ENCODE results near the gene ZNF331. TPM values are rescaled to one million over a fixed set of nuclear protein-coding genes. Genes with fewer than 3 reads are reported as not detected.
A peak's percentile ranks its signal among the peaks of the same experiment; 100 is the strongest.

Gene ZNF331
- polyA plus RNA-seq, 3 donors, result 6.6 to 42.4 (median 9.5) TPM

- no peaks in the 10 kb centered on the region for H4K20me1 ChIP-seq (ENCODE audit: insufficient read depth, low read length)
- TF ChIP-seq CTCF (IDR thresholded peaks at IDR 0.05), result no peak
- peak overlapping the region in 1 of 3 experiments; percentile 68 for H3K4me3 ChIP-seq (replicated peaks in 1 of 3; ENCODE audit: low read depth in 2 of 3, low read length in 3 of 3)
- H3K36me3 ChIP-seq (replicated peaks in 1 of 2; ENCODE audit: control insufficient read depth in 1 of 2, insufficient read depth in 2 of 2, low read length in 2 of 2), result no peaks in the 10 kb centered on the region
- peaks cover 30 to 37% of the 10 kb centered on the region in 2 donors for H3K4me1 ChIP-seq (ENCODE audit: control insufficient read depth in 1 of 2, insufficient read depth in 2 of 2, low read length in 2 of 2)
- DNase-seq, result peak in 1 of 3 donors; percentile 9
- Mint-ChIP-seq H3K27ac (peak overlapping the region in 3 of 7 donors; percentile 13 to 97 (median 89)), H3K36me3 (peaks cover 13 to 30% of the 10 kb centered on the region in 2 donors), H3K27me3 (ENCODE audit: low read depth in 3 of 3) (no peaks in the 10 kb centered on the region), H3K4me1 (peaks cover 25% of the 10 kb centered on the region), H3K4me3 (no peak overlapping the region), H3K9me3 (peaks cover 4 to 26% (median 22%) of the 10 kb centered on the region in 7 donors)
- H3K79me2 ChIP-seq (ENCODE audit: insufficient read depth, low read length), result no peaks in the 10 kb centered on the region
- intact Hi-C loops (cut with micrococcal nuclease), result no loop called here
- no peak overlapping the region for H3K9ac ChIP-seq (ENCODE audit: insufficient read depth, low read length, poor library complexity, severe bottlenecking)
- no peak overlapping the region for H2AFZ ChIP-seq (ENCODE audit: insufficient read depth, low read depth, low read length, poor library complexity, severe bottlenecking)
- peak overlapping the region in 1 of 2 donors; percentile 81 for H3K27ac ChIP-seq (ENCODE audit: low read depth in 1 of 2, low read length in 2 of 2)
- WGBS (ENCODE audit: insufficient coverage), result no CpG with 5 or more reads among the region's 2 CpGs
- H3K27me3 ChIP-seq (ENCODE audit: control insufficient read depth in 2 of 2, insufficient read depth in 2 of 2, low read length in 2 of 2), result no peaks in the 10 kb centered on the region
- peaks cover 10 to 21% of the 10 kb centered on the region in 2 donors for H3K9me3 ChIP-seq (replicated peaks in 1 of 2; ENCODE audit: control insufficient read depth in 1 of 2, insufficient read depth in 1 of 2, low read length in 2 of 2)
- H3K4me2 ChIP-seq (replicated peaks; ENCODE audit: extremely low read depth, low read length, poor library complexity, severe bottlenecking), result peak overlapping the region; percentile 74
Measured at GRCh38 chr19:53553156-53553555, 15.2 kb downstream of the ZNF331 start.

GRCh38 chr19:53553865-53554791, 16.2 kb downstream of the ZNF331 start:
- Mint-ChIP-seq H3K4me1 (peaks cover 17% of the 10 kb centered on the region), H3K9me3 (peaks cover 4 to 25% (median 22%) of the 10 kb centered on the region in 7 donors), H3K27ac (peak overlapping the region; percentile 85 to 97 (median 89)), H3K27me3 (ENCODE audit: low read depth in 3 of 3) (no peaks in the 10 kb centered on the region), H3K36me3 (peaks cover 18 to 34% of the 10 kb centered on the region in 2 donors), H3K4me3 (peak overlapping the region; percentile 85 to 91)
- 42% methylated on average over 75 of the region's 77 CpGs for WGBS (ENCODE audit: insufficient coverage)
- peak overlapping the region; percentile 12 for H2AFZ ChIP-seq (ENCODE audit: insufficient read depth, low read depth, low read length, poor library complexity, severe bottlenecking)
- peak overlapping the region; percentile 44 to 80 (median 68) for H3K4me3 ChIP-seq (replicated peaks in 1 of 3; ENCODE audit: low read depth in 2 of 3, low read length in 3 of 3)
- H3K36me3 ChIP-seq (replicated peaks in 1 of 2; ENCODE audit: control insufficient read depth in 1 of 2, insufficient read depth in 2 of 2, low read length in 2 of 2), result peaks cover 1 to 4% of the 10 kb centered on the region in 2 donors
- intact Hi-C loops (cut with micrococcal nuclease), result no loop called here
- peak overlapping the region; percentile 74 for H3K4me2 ChIP-seq (replicated peaks; ENCODE audit: extremely low read depth, low read length, poor library complexity, severe bottlenecking)
- peak; percentile 83 to 92 (median 91) for DNase-seq
- peak overlapping the region; percentile 63 to 81 for H3K27ac ChIP-seq (ENCODE audit: low read depth in 1 of 2, low read length in 2 of 2)
- no peaks in the 10 kb centered on the region for H4K20me1 ChIP-seq (ENCODE audit: insufficient read depth, low read length)
- peak overlapping the region; percentile 67 for H3K9ac ChIP-seq (ENCODE audit: insufficient read depth, low read length, poor library complexity, severe bottlenecking)
- TF ChIP-seq CTCF (IDR thresholded peaks at IDR 0.05), result no peak
- no peaks in the 10 kb centered on the region for H3K27me3 ChIP-seq (ENCODE audit: control insufficient read depth in 2 of 2, insufficient read depth in 2 of 2, low read length in 2 of 2)
- peaks cover 20 to 28% of the 10 kb centered on the region in 2 donors for H3K4me1 ChIP-seq (ENCODE audit: control insufficient read depth in 1 of 2, insufficient read depth in 2 of 2, low read length in 2 of 2)
- H3K9me3 ChIP-seq (replicated peaks in 1 of 2; ENCODE audit: control insufficient read depth in 1 of 2, insufficient read depth in 1 of 2, low read length in 2 of 2), result peaks cover 10 to 21% of the 10 kb centered on the region in 2 donors
- no peaks in the 10 kb centered on the region for H3K79me2 ChIP-seq (ENCODE audit: insufficient read depth, low read length)

All from CD14-positive monocyte (primary cell).